Neural cell (in vitro differentiated cells): ENCODE results near the gene HECA. TPM values are rescaled to one million over a fixed set of nuclear protein-coding genes. Genes with fewer than 3 reads are reported as not detected.

ENCODE experiments used
- H2AFZ ChIP-seq: fragments of 200-600, 300-800 bp; sonication (generic), shearing (Covaris generic); 2 replicates; pipeline ENCODE4 v1.6.0; 2014; ENCODE audit warnings: low read depth, mild to moderate bottlenecking, antibody characterized with exemption, low read length, moderate library complexity
- H3F3A ChIP-seq: fragments of 200-600 bp; shearing (Covaris generic); 2 replicates; pipeline ENCODE4 v1.6.1; 2016; ENCODE audit warnings: mild to moderate bottlenecking, moderate library complexity, mixed read lengths, antibody characterized with exemption, low read length; ENCODE audit not compliant: insufficient read depth, poor library complexity, severe bottlenecking
- H3K27ac ChIP-seq: fragments of 200-600, 300-800 bp; sonication (generic), shearing (Covaris generic); 2 replicates; pipeline ENCODE4 v1.5.1; 2014; ENCODE audit warnings: mild to moderate bottlenecking, low read length, moderate library complexity
- H3K27me3 ChIP-seq: fragments of 300-800, 200-600 bp; sonication (generic), shearing (Covaris generic); 2 replicates; pipeline ENCODE4 v1.6.0; 2014; ENCODE audit warnings: mild to moderate bottlenecking, low read depth, low read length, moderate library complexity; ENCODE audit not compliant: insufficient read depth
- H3K36me3 ChIP-seq: fragments of 300-800, 200-600 bp; sonication (generic), shearing (Covaris generic); 2 replicates; pipeline ENCODE4 v1.5.1; 2014; ENCODE audit warnings: mild to moderate bottlenecking, antibody characterized with exemption, low read length, moderate library complexity; ENCODE audit not compliant: insufficient read depth
- H3K4me2 ChIP-seq: fragments of 300-800, 200-600 bp; sonication (generic), shearing (Covaris generic); 2 replicates; pipeline ENCODE4 v1.6.0; 2014; ENCODE audit warnings: mild to moderate bottlenecking, low read length
- H3K4me3 ChIP-seq: fragments of 300-800, 200-600 bp; sonication (generic), shearing (Covaris generic); 2 replicates; pipeline ENCODE4 v1.5.1; 2014; ENCODE audit warnings: mild to moderate bottlenecking, low read length, moderate library complexity
- H3K79me2 ChIP-seq: fragments of 200-600 bp; shearing (Covaris generic); replicated peaks from 2 replicates; pipeline ENCODE4 v1.6.0; 2014; ENCODE audit warnings: mild to moderate bottlenecking, low read length, moderate library complexity; ENCODE audit not compliant: insufficient read depth
- H3K9ac ChIP-seq: fragments of 300-800, 200-600 bp; sonication (generic), shearing (Covaris generic); 2 replicates; pipeline ENCODE4 v1.6.1; 2016; ENCODE audit warnings: mild to moderate bottlenecking, low read length, mixed read lengths
- H3K9me2 ChIP-seq: fragments of 200-600 bp; shearing (Covaris generic); 2 replicates; pipeline ENCODE4 v1.6.1; 2016; ENCODE audit warnings: mild to moderate bottlenecking, low read length, mixed read lengths; ENCODE audit not compliant: insufficient read depth
- H3K9me3 ChIP-seq: fragments of 200-600, 300-800 bp; sonication (generic), shearing (Covaris generic); 2 replicates; pipeline ENCODE4 v1.6.1; 2016; ENCODE audit warnings: mild to moderate bottlenecking, mixed run types, low read length, moderate library complexity, mixed read lengths
- H4K20me1 ChIP-seq: fragments of 200-600 bp; shearing (Covaris generic); 2 replicates; pipeline ENCODE4 v1.6.1; 2016; ENCODE audit warnings: mild to moderate bottlenecking, mixed run types; ENCODE audit not compliant: insufficient read depth
- EP300 ChIP-seq: fragments of 450-650 bp; conservative IDR thresholded peaks from 2 replicates; pipeline ENCODE4 v1.6.1; 2014; ENCODE audit warnings: antibody characterized with exemption, mild to moderate bottlenecking, moderate library complexity; ENCODE audit not compliant: poor library complexity, severe bottlenecking
- EZH2 ChIP-seq: fragments of 200-600, 300-800 bp; shearing (Covaris generic), sonication (generic); IDR thresholded peaks from 2 replicates; pipeline ENCODE4 v1.6.1; 2014; ENCODE audit warnings: antibody characterized with exemption, low read length, borderline replicate concordance, mild to moderate bottlenecking; ENCODE audit not compliant: insufficient read depth, poor library complexity, severe bottlenecking
- MXI1 ChIP-seq: fragments of 450-650 bp; conservative IDR thresholded peaks from 2 replicates; pipeline ENCODE4 v1.6.1; 2014; ENCODE audit warnings: antibody characterized with exemption, mild to moderate bottlenecking; ENCODE audit not compliant: poor library complexity, severe bottlenecking
- POLR2AphosphoS5 ChIP-seq: IDR thresholded peaks from 2 replicates; pipeline ENCODE4 v1.6.1; 2012
- RAD21 ChIP-seq: fragments of 450-650 bp; conservative IDR thresholded peaks from 2 replicates; pipeline ENCODE4 v1.6.1; 2014; ENCODE audit warnings: antibody characterized with exemption, mild to moderate bottlenecking, moderate library complexity
- REST ChIP-seq: IDR thresholded peaks from 2 replicates; pipeline ENCODE4 v1.6.1; 2012; ENCODE audit warnings: borderline replicate concordance
- SMC3 ChIP-seq: fragments of 450-650 bp; conservative IDR thresholded peaks from 2 replicates; pipeline ENCODE4 v1.6.1; 2014; ENCODE audit warnings: antibody characterized with exemption, mild to moderate bottlenecking, moderate library complexity; ENCODE audit not compliant: poor library complexity
- TAF1 ChIP-seq: IDR thresholded peaks from 2 replicates; pipeline ENCODE4 v1.6.1; 2012; ENCODE audit warnings: low read depth
- polyA plus RNA-seq: library from polyadenylated mRNA; depleted of rRNA; stranded (reverse); fragments of >200 nt; gene quantifications from 2 replicates; pipeline ENCODE4 v1.2.3, GENCODE V29; 2014
- TF ChIP-seq, protein P1 (sequence below): fragments of 450-650 bp; IDR thresholded peaks from 2 replicates; pipeline ENCODE4 v1.5.1; 2014; ENCODE audit warnings: antibody characterized with exemption, mild to moderate bottlenecking, moderate library complexity; ENCODE audit not compliant: poor library complexity, severe bottlenecking

HECA gene
- polyA plus RNA-seq, 1 donor from 2014 or later, result 20.2 TPM

DNA sequence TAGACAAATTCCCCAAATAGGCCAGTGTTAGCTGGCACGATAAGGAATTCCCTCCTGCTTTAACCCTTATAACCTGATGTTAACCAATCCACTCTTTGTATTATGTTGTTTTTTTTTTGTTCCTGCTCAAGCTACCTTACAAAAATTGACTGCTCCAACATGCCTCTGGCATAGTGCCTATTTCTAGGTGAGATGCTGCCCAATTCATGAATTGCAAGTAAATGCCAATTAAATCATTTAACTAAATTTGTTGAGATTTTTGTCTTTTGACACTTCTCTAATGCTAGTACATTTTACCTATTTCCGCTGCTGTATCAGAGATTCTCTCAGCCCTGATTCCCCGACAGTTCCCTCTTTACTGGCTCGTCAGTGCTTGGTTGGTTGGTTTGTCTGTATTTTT lies 66.5 kb downstream of the HECA start:
- Histone ChIP-seq H3K27me3 (no peaks in the 10 kb centered on the region), H3K27ac (no peak overlapping the region), H3K4me2 (no peak overlapping the region), H4K20me1 (no peaks in the 10 kb centered on the region), H3K9me3 (peaks cover 4% of the 10 kb centered on the region), H3K36me3 (no peaks in the 10 kb centered on the region), H3F3A (no peaks in the 10 kb centered on the region), H3K9ac (no peak overlapping the region), H2AFZ (no peak overlapping the region), H3K9me2 (no peaks in the 10 kb centered on the region), H3K79me2 (no peaks in the 10 kb centered on the region), H3K4me3 (no peak overlapping the region)
- TF ChIP-seq EP300, result no peak
- TF ChIP-seq SMC3, result no peak
- no peak for TF ChIP-seq TAF1
- TF ChIP-seq RAD21, result no peak
- no peak for TF ChIP-seq MXI1
- TF ChIP-seq, protein P1, sequence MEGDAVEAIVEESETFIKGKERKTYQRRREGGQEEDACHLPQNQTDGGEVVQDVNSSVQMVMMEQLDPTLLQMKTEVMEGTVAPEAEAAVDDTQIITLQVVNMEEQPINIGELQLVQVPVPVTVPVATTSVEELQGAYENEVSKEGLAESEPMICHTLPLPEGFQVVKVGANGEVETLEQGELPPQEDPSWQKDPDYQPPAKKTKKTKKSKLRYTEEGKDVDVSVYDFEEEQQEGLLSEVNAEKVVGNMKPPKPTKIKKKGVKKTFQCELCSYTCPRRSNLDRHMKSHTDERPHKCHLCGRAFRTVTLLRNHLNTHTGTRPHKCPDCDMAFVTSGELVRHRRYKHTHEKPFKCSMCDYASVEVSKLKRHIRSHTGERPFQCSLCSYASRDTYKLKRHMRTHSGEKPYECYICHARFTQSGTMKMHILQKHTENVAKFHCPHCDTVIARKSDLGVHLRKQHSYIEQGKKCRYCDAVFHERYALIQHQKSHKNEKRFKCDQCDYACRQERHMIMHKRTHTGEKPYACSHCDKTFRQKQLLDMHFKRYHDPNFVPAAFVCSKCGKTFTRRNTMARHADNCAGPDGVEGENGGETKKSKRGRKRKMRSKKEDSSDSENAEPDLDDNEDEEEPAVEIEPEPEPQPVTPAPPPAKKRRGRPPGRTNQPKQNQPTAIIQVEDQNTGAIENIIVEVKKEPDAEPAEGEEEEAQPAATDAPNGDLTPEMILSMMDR, result no peak
- TF ChIP-seq REST, result no peak
- TF ChIP-seq POLR2AphosphoS5, result no peak
- TF ChIP-seq EZH2, result no peak

DNA sequence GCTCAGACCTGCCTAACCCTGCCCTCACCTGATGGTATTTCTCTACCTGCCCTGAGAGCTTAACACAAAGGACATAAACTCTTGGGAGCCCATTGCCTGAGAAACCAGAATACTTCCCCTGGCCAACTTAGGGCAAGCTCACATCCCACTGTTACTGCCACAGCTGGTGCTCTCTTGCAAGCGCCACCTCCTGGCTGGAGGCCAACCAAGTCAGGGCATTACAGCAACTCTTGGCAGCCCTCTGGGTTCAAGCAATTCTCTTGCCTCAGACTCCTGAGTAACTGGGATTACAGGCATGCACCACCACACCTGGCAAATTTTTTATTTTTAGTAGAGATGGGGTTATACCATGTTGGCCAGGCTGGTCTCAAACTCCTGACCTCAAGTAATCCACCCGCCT lies 70.1 kb downstream of the HECA start:
- Histone ChIP-seq H3K27me3 (no peaks in the 10 kb centered on the region), H4K20me1 (no peaks in the 10 kb centered on the region), H3K36me3 (no peaks in the 10 kb centered on the region), H3K27ac (no peak overlapping the region), H3K9me2 (no peaks in the 10 kb centered on the region), H3F3A (no peaks in the 10 kb centered on the region), H3K79me2 (no peaks in the 10 kb centered on the region), H3K4me3 (no peak overlapping the region), H3K9me3 (peaks cover 4% of the 10 kb centered on the region), H3K9ac (no peak overlapping the region), H3K4me2 (no peak overlapping the region), H2AFZ (no peak overlapping the region)
- TF ChIP-seq, protein P1, result no peak
- no peak for TF ChIP-seq SMC3
- TF ChIP-seq REST, result no peak
- no peak for TF ChIP-seq EZH2
- no peak for TF ChIP-seq MXI1
- TF ChIP-seq EP300, result no peak
- TF ChIP-seq TAF1, result no peak
- no peak for TF ChIP-seq RAD21
